Lower leg skin (tissue), 4 donors: ENCODE results near the gene BGN. TPM values are rescaled to one million over a fixed set of nuclear protein-coding genes. Genes with fewer than 3 reads are reported as not detected.

Experiments used
- DNase-seq, 2 donors: peaks; one replicate each; pipeline ENCODE4 v3.0.0-alpha.2; 2019; ENCODE audit warnings: low spot score in 2 of 2
- H3K4me3 ChIP-seq: fragments of 200-600 bp; sonication (generic); 2 replicates; pipeline ENCODE4 v1.5.1; 2017; ENCODE audit warnings: mild to moderate bottlenecking, low read depth; ENCODE audit not compliant: poor library complexity, severe bottlenecking
- POLR2A ChIP-seq, 2 donors: fragments of 450-650 bp; IDR thresholded peaks; one replicate each; pipeline ENCODE4 v1.6.1; 2016 to 2017; ENCODE audit warnings: antibody characterized with exemption in 2 of 2, mild to moderate bottlenecking in 1 of 2, moderate library complexity in 1 of 2
- WGBS, 2 donors: methylation state at CpG; one replicate each; pipeline ENCODE4 v1.1.5; 2018; 5-methylcytosine and 5-hydroxymethylcytosine counted together
- intact Hi-C: fragments of 100-400 bp; cut with DNase I; formaldehyde crosslinking; loops from one replicate; pipeline ENCODE4 v1.15.0; 2023; ENCODE audit warnings: low total_unique reads
- total RNA-seq, 4 donors: library from RNA; depleted of rRNA; stranded (reverse); fragments of >200 nt; gene quantifications; one replicate each; pipeline ENCODE4 v1.1.0, GENCODE V29; 2016
- TF ChIP-seq, protein P1 (sequence below), 3 donors: fragments of 450-650 bp; IDR thresholded peaks; one replicate each; pipeline ENCODE4 v1.5.1; 2016; ENCODE audit warnings: antibody characterized with exemption in 3 of 3, mild to moderate bottlenecking in 3 of 3, moderate library complexity in 2 of 3

Gene BGN
- total RNA-seq, 4 donors from 2014 or later: 18.1 to 34.2 (median 22.8) TPM

DNA sequence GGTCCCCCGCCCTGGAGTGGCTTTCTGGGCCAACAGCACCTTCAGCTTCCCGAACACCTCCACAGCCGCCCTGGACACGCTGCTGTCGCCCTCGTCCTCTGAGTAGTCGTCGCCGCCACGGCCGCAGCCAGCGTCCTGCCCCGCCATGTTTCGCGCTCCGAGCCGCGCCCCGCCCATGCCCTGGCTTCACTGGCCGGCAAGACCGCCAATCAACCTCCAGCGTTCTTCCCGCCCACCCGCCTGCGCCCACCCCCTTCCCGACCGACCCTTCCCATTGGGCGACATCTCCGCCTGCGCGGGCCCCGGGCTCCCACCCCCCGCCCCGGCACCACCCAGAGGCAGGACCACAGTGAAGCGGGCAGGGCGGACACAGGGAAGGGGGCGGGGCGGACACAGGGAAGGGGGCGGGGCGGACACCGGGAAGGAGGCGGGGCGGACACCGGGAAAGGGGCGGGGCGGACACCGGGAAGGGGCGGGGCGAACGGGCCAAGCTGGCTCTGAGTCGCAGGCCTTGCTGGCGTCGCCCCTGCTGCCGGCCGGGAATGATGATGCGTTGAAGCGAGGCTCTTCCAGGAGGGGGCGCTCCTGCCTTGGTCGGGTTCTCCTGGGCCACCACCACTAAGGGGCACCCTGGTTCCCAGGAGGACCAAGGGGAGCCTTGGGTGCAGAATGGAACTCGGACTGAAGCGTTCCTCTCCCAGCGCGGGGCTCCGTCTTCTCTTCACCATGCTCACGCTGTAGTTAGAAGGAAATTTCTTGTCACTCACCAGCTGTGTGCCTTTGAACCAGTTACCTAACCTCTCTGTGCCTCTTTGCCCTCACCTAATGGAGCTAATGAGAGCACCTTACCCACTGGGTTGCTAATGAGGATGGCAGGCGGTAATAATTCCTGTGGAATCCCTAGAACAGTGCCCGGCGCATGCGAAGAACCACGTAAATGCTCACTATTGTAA lies 24.1 kb upstream of the BGN start, which contains the start of gene HAUS7:
HAUS7 (minus strand) TSS at position 166 of the 953 bp plus-strand sequence; CDS start at position 147, 19 bp downstream.
- TF ChIP-seq, protein P1, sequence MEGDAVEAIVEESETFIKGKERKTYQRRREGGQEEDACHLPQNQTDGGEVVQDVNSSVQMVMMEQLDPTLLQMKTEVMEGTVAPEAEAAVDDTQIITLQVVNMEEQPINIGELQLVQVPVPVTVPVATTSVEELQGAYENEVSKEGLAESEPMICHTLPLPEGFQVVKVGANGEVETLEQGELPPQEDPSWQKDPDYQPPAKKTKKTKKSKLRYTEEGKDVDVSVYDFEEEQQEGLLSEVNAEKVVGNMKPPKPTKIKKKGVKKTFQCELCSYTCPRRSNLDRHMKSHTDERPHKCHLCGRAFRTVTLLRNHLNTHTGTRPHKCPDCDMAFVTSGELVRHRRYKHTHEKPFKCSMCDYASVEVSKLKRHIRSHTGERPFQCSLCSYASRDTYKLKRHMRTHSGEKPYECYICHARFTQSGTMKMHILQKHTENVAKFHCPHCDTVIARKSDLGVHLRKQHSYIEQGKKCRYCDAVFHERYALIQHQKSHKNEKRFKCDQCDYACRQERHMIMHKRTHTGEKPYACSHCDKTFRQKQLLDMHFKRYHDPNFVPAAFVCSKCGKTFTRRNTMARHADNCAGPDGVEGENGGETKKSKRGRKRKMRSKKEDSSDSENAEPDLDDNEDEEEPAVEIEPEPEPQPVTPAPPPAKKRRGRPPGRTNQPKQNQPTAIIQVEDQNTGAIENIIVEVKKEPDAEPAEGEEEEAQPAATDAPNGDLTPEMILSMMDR (IDR thresholded peaks at IDR 0.05): no peak
- no peak for TF ChIP-seq POLR2A (IDR thresholded peaks at IDR 0.05)
- H3K4me3 ChIP-seq: peak within 1 kb of the TSS; percentile 42
- 37 to 49% methylated on average over 9 to 57 of the region's 70 CpGs for WGBS, 2 donors
- peak; percentile 74 to 96 for DNase-seq
- intact Hi-C loops: no loop called here

DNA sequence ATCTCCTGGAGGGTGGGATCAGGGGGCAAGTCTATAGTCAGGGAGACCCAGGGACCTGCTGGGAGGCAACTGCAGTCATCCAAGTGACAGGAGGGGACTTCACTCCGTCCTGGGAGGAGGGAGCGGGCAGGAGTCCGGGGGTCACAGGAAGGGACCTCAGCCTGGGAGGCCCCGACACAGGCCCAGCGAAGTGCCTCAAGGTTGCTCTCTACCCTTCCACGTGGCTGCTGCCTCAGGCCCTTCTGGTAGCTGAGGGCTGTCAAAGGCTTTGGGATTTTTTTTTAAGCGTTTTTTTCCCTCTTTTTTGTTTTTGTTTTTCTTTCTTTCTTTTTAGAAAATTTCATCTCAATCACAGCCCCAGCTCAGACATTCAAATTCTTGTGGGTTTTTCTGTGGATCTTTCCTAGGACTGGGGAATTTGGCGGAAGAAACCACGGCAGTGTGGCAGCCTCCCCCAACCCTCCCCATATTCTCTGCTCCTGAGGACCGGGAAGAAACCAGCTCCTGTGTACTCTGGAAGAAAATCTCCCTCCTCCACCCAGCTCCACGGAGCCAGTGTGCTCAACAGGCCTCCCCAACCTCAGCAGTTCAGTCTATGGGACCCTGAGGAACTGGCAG lies 23.0 kb upstream of the BGN start:
- TF ChIP-seq POLR2A (IDR thresholded peaks at IDR 0.05): no peak
- TF ChIP-seq, protein P1 (IDR thresholded peaks at IDR 0.05): no peak
- 57 to 69% methylated on average over 7 to 11 of the region's 11 CpGs for WGBS, 2 donors
- DNase-seq: no peak
- H3K4me3 ChIP-seq: no peak overlapping the region
- intact Hi-C loops: no loop called here

DNA sequence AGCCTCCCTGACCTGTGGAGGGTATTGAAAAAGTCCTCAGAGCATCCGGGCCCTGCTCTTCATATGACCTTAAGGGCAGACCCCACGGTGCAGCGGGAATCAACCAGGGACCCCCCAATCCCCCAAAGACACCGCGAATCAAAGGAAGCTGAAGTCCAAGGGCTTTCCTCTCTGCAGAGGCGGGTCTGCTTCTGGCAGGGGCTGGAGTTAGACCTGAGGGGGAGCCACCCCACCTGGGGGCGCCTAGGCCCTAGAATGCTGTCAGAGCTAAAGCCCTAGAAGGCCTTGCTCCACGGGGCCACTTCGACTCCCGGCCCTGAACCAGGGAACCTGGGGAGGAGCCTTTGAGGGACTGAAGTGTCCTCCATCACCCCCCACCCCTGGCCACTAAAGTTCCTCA lies 21.7 kb upstream of the BGN start:
- H3K4me3 ChIP-seq: no peak overlapping the region
- no peak for DNase-seq
- intact Hi-C loops: no loop called here
- no peak for TF ChIP-seq POLR2A (IDR thresholded peaks at IDR 0.05)
- TF ChIP-seq, protein P1 (IDR thresholded peaks at IDR 0.05): no peak
- 80 to 82% methylated on average over 3 to 7 of the region's 10 CpGs for WGBS, 2 donors

DNA sequence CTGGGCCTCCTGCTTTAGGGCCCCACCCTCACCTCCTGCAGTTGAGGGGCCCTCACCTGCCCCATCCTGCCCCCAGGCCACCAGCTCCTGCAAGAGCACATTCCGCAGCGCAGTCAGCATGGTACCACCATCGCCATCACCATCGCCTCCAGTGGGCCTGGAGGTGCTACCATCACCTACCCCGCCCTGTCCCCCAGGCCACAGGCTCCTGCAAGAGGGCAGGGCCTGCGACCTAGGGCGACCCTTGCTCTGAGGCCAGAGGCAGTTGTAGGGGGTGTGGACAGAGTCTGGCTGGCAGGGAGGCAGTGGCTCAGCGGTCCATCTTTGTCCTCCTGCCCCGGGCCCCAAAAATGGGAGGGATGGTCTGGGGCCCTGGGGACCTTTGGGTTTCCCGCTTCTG lies 20.5 kb upstream of the BGN start:
- TF ChIP-seq, protein P1 (IDR thresholded peaks at IDR 0.05): no peak
- TF ChIP-seq POLR2A (IDR thresholded peaks at IDR 0.05): no peak
- DNase-seq: no peak
- intact Hi-C loops: no loop called here
- H3K4me3 ChIP-seq: no peak overlapping the region
- WGBS, 2 donors: 82% methylated on average over 7 of the region's 10 CpGs; no CpG with 5 or more reads in 1 of the 2 donors

DNA sequence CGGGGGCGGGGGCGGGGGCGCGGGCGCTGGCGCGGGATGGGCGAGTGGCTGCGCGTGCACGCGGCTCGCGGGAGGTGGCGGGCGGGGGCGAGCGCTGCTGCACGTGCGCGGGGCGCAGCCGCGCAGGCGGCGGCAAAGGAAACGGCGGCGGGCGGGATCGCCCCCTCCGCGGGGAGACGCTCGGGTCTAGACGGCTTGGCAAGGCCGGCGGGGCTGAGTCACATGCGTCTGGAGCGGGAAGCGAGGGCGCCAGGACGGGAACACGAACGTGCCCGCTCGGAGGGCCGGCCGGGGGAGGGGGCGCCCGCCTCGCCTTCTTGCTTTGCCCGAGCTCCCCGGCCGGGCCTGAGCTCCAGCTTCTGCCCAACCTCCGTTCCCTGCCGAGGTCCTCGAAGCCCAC lies 20.1 kb upstream of the BGN start:
- DNase-seq: peak in 1 of 2 donors; percentile 20

More for the DNA sequence above, 20.1 kb upstream of the BGN start:
- no peak overlapping the region for H3K4me3 ChIP-seq
- no peak for TF ChIP-seq POLR2A (IDR thresholded peaks at IDR 0.05)
- TF ChIP-seq, protein P1 (IDR thresholded peaks at IDR 0.05): no peak
- intact Hi-C loops: no loop called here
- 36% methylated on average over 59 of the region's 59 CpGs; no CpG with 5 or more reads in 1 of the 2 donors for WGBS, 2 donors
